Lower leg skin (tissue), 3 donors: ENCODE data around the gene SLC12A4.

ENCODE experiments used
- CTCF ChIP-seq, 3 donors: fragments of 450-650 bp; IDR thresholded peaks; one replicate each; pipeline ENCODE4 v1.5.1; 2016; ENCODE audit warnings: antibody characterized with exemption in 3 of 3, mild to moderate bottlenecking in 3 of 3, moderate library complexity in 2 of 3
- POLR2A ChIP-seq, 2 donors: fragments of 450-650 bp; IDR thresholded peaks; one replicate each; pipeline ENCODE4 v1.6.1; 2016 to 2017; ENCODE audit warnings: antibody characterized with exemption in 2 of 2, mild to moderate bottlenecking in 1 of 2, moderate library complexity in 1 of 2

- no peak for TF ChIP-seq CTCF (IDR thresholded peaks at IDR 0.05)
- TF ChIP-seq POLR2A (IDR thresholded peaks at IDR 0.05) = no peak
These were observed 40.3 kb downstream of the SLC12A4 start for GRCh38 chr16:67928147-67928546.
